Bronchial epithelial cell (primary cell): ENCODE results near the gene NEDD4. TPM values are rescaled to one million over a fixed set of nuclear protein-coding genes. Genes with fewer than 3 reads are reported as not detected.
"Not testable (repeated sequence)": the region's sequence is repeated elsewhere in the genome, so short reads cannot be mapped to it uniquely, and the experiment has no call there.

Experiments
- DNase-seq: peaks from one replicate; pipeline ENCODE4 v3.0.0-alpha.2; 2010; ENCODE audit warnings: low read depth
- FAIRE-seq: peaks from 2 replicates; lab custom pipeline; 2011; peaks lifted over from hg19 to GRCh38; lab: Jason Lieb, UNC
- H3K27me3 ChIP-seq: 2 replicates; pipeline ENCODE4 v1.5.1; 2011; ENCODE audit warnings: low read length; ENCODE audit not compliant: control insufficient read depth, insufficient read depth
- H3K36me3 ChIP-seq: 2 replicates; pipeline ENCODE4 v1.5.1; 2011; ENCODE audit warnings: low read length; ENCODE audit not compliant: control insufficient read depth, insufficient read depth
- H3K4me3 ChIP-seq: 2 replicates; pipeline ENCODE4 v1.5.1; 2011; ENCODE audit warnings: mild to moderate bottlenecking, low read depth, low read length, control low read depth
- CTCF ChIP-seq: IDR thresholded peaks from 2 replicates; pipeline ENCODE4 v1.5.1; 2011; ENCODE audit warnings: mild to moderate bottlenecking, moderate library complexity, low read length, control low read depth, inconsistent platforms; ENCODE audit not compliant: insufficient read depth, severe bottlenecking
- total RNA-seq: library from RNA; depleted of rRNA; stranded (reverse); fragments of >200 nt; gene quantifications from 2 replicates; pipeline ENCODE4 v1.2.1, GENCODE V29; 2014

NEDD4 gene
- total RNA-seq, 1 donor from 2014 or later, result 37.1 TPM

GRCh38 chr15:56017511-56017910 lies 24.1 kb upstream of the NEDD4 start:
- DNase-seq (no peak), FAIRE-seq (no peak)
- TF ChIP-seq CTCF, result no peak
- Histone ChIP-seq H3K27me3 (no peaks in the 10 kb centered on the region), H3K4me3 (no peak overlapping the region), H3K36me3 (no peaks in the 10 kb centered on the region)

- FAIRE-seq, result no peak
- Histone ChIP-seq H3K36me3 (no peaks in the 10 kb centered on the region), H3K4me3 (no peak overlapping the region), H3K27me3 (no peaks in the 10 kb centered on the region)
- no peak for TF ChIP-seq CTCF
- no peak for DNase-seq
These were observed 22.9 kb upstream of the NEDD4 start for GRCh38 chr15:56016281-56016680.

GRCh38 chr15:56014677-56015076 lies 21.3 kb upstream of the NEDD4 start:
- DNase-seq (no peak), FAIRE-seq (no peak)
- no peak for TF ChIP-seq CTCF
- Histone ChIP-seq H3K4me3 (no peak overlapping the region), H3K27me3 (no peaks in the 10 kb centered on the region), H3K36me3 (no peaks in the 10 kb centered on the region)

- DNase-seq, FAIRE-seq, H3K36me3 ChIP-seq, H3K27me3 ChIP-seq, H3K4me3 ChIP-seq: not testable (repeated sequence)
These were observed 13.6 kb upstream of the NEDD4 start for GRCh38 chr15:56007053-56007452.

GRCh38 chr15:56006371-56006770 lies 13.0 kb upstream of the NEDD4 start:
- not testable (repeated sequence) for H3K36me3 ChIP-seq, FAIRE-seq, H3K4me3 ChIP-seq, H3K27me3 ChIP-seq
- peak; percentile 62 for DNase-seq

GRCh38 chr15:56004281-56004680 lies 10.9 kb upstream of the NEDD4 start:
- not testable (repeated sequence) for H3K4me3 ChIP-seq, H3K27me3 ChIP-seq, DNase-seq, FAIRE-seq, H3K36me3 ChIP-seq

- H3K36me3 ChIP-seq, DNase-seq, H3K27me3 ChIP-seq, H3K4me3 ChIP-seq, FAIRE-seq: not testable (repeated sequence)
These were observed 10.4 kb upstream of the NEDD4 start for GRCh38 chr15:56003777-56004176.

GRCh38 chr15:56003277-56003676 lies 9.9 kb upstream of the NEDD4 start:
- not testable (repeated sequence) for DNase-seq, H3K27me3 ChIP-seq, H3K4me3 ChIP-seq, FAIRE-seq, H3K36me3 ChIP-seq
